MM.1S (cell line): ENCODE data around the gene PMM2.

Source experiments
- DNase-seq: peaks from one replicate; pipeline ENCODE4 v3.0.0-alpha.2; 2015
- H2AFZ ChIP-seq: fragments of 300-600 bp; sonication (generic); 2 replicates; pipeline ENCODE4 v1.6.0; 2016; ENCODE audit warnings: antibody characterized with exemption, low read length
- H3F3A ChIP-seq: fragments of 300-600 bp; sonication (generic); 2 replicates; pipeline ENCODE4 v1.6.1; 2016; ENCODE audit warnings: mild to moderate bottlenecking, antibody characterized with exemption, low read length, moderate library complexity, mixed read lengths; ENCODE audit not compliant: insufficient read depth
- H3K27ac ChIP-seq: fragments of 300-600 bp; sonication (generic); 2 replicates; pipeline ENCODE4 v1.5.1; 2016; ENCODE audit warnings: mild to moderate bottlenecking, low read length
- H3K27me3 ChIP-seq: fragments of 300-600 bp; sonication (generic); replicated peaks from 2 replicates; pipeline ENCODE4 v1.6.0; 2016; ENCODE audit warnings: low read length; ENCODE audit not compliant: insufficient read depth
- H3K36me3 ChIP-seq: fragments of 300-600 bp; sonication (generic); replicated peaks from 2 replicates; pipeline ENCODE4 v1.6.1; 2016; ENCODE audit warnings: mild to moderate bottlenecking, low read length, mixed read lengths; ENCODE audit not compliant: insufficient read depth
- H3K4me1 ChIP-seq: fragments of 300-600 bp; sonication (generic); 2 replicates; pipeline ENCODE4 v1.6.1; 2016; ENCODE audit warnings: low read length, mixed read lengths
- H3K4me2 ChIP-seq: fragments of 300-600 bp; sonication (generic); 2 replicates; pipeline ENCODE4 v1.6.0; 2016; ENCODE audit warnings: low read depth, low read length
- H3K4me3 ChIP-seq: fragments of 300-600 bp; sonication (generic); 2 replicates; pipeline ENCODE4 v1.5.1; 2016; ENCODE audit warnings: low read length, mixed read lengths
- H3K79me2 ChIP-seq: fragments of 300-600 bp; sonication (generic); 2 replicates; pipeline ENCODE4 v1.6.1; 2016; ENCODE audit warnings: mixed run types, low read length, mixed read lengths
- H3K9ac ChIP-seq: fragments of 300-600 bp; sonication (generic); 2 replicates; pipeline ENCODE4 v1.6.1; 2016; ENCODE audit warnings: low read length, mixed read lengths
- H3K9me2 ChIP-seq: fragments of 300-600 bp; sonication (generic); replicated peaks from 2 replicates; pipeline ENCODE4 v1.6.1; 2016; ENCODE audit warnings: mild to moderate bottlenecking, low read length, mixed read lengths; ENCODE audit not compliant: insufficient read depth
- H3K9me3 ChIP-seq: fragments of 300-600 bp; sonication (generic); replicated peaks from 2 replicates; pipeline ENCODE4 v1.6.1; 2016; ENCODE audit warnings: mild to moderate bottlenecking, low read length, mixed read lengths; ENCODE audit not compliant: insufficient read depth
- H4K20me1 ChIP-seq: fragments of 300-600 bp; sonication (generic); 2 replicates; pipeline ENCODE4 v1.6.1; 2016; ENCODE audit warnings: mild to moderate bottlenecking, low read length, moderate library complexity, mixed read lengths; ENCODE audit not compliant: insufficient read depth
- EZH2 ChIP-seq: fragments of 300-600 bp; sonication (generic); optimal IDR thresholded peaks from 2 replicates; pipeline ENCODE3; 2017; ENCODE audit warnings: low read depth, mild to moderate bottlenecking, antibody characterized with exemption, low read length, mixed read lengths
- EZH2phosphoT487 ChIP-seq: fragments of 300-600 bp; sonication (generic); IDR thresholded peaks from 2 replicates; pipeline ENCODE4 v1.6.1; 2018; ENCODE audit warnings: antibody characterized with exemption, low read length
- TF ChIP-seq, protein P1 (sequence below): fragments of 300-600 bp; sonication (generic); IDR thresholded peaks from 2 replicates; pipeline ENCODE4 v1.5.1; 2016; ENCODE audit warnings: antibody characterized with exemption, low read length, mixed read lengths

The PMM2 gene

DNA sequence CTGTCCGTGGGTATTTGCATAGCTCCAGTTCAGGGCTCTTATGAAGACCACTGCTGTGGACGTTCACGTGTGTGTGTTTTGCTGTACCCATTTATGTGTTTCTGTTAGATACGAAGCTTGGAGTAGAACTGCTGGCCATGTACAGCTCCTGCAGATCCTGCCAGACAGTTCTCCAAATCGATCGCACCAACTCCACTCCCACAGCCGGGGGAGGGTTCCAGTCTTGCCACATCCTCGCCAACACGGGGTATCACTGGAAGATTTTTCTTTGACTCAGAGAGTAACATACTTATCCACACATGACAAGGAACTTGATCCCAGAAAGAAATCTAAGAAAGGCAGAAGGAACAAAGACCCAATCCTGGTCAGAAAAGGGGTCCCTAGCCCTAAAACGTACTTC, 37.6 kb upstream of the PMM2 start:
- Histone ChIP-seq H3F3A (no peaks in the 10 kb centered on the region), H3K79me2 (no peaks in the 10 kb centered on the region), H2AFZ (no peak overlapping the region), H3K9me2 (no peaks in the 10 kb centered on the region), H4K20me1 (no peaks in the 10 kb centered on the region), H3K27ac (no peak overlapping the region), H3K36me3 (no peaks in the 10 kb centered on the region), H3K4me1 (no peaks in the 10 kb centered on the region), H3K9ac (no peak overlapping the region), H3K9me3 (no peaks in the 10 kb centered on the region), H3K4me2 (no peak overlapping the region), H3K27me3 (no peaks in the 10 kb centered on the region), H3K4me3 (no peak overlapping the region)
- no peak for DNase-seq
- TF ChIP-seq, protein P1, sequence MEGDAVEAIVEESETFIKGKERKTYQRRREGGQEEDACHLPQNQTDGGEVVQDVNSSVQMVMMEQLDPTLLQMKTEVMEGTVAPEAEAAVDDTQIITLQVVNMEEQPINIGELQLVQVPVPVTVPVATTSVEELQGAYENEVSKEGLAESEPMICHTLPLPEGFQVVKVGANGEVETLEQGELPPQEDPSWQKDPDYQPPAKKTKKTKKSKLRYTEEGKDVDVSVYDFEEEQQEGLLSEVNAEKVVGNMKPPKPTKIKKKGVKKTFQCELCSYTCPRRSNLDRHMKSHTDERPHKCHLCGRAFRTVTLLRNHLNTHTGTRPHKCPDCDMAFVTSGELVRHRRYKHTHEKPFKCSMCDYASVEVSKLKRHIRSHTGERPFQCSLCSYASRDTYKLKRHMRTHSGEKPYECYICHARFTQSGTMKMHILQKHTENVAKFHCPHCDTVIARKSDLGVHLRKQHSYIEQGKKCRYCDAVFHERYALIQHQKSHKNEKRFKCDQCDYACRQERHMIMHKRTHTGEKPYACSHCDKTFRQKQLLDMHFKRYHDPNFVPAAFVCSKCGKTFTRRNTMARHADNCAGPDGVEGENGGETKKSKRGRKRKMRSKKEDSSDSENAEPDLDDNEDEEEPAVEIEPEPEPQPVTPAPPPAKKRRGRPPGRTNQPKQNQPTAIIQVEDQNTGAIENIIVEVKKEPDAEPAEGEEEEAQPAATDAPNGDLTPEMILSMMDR: no peak
- TF ChIP-seq EZH2phosphoT487 (no peak), EZH2 (no peak)

DNA sequence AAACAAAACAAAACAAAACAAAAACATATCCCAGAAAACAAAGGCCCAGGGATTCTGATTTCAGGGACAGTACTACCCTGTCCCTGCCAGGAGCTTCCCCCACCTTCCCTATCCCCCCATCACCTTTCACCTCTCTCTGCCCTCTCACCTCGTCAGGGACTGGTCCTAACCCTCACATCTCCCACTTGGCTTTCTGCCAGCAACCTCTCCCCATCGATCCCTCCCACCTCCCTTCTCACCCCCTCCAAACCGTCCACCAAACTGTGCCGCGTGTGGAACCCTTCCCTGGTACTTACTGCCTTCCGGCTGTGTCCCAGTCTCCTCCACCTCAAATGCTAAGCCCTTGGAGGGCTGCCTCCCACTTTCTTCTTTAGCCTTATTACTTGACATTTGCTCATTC, 36.6 kb upstream of the PMM2 start:
- Histone ChIP-seq H3K79me2 (no peaks in the 10 kb centered on the region), H3K27me3 (no peaks in the 10 kb centered on the region), H3K9me3 (no peaks in the 10 kb centered on the region), H4K20me1 (no peaks in the 10 kb centered on the region), H3K4me3 (no peak overlapping the region), H3K36me3 (no peaks in the 10 kb centered on the region), H2AFZ (no peak overlapping the region), H3K4me1 (no peaks in the 10 kb centered on the region), H3K9me2 (no peaks in the 10 kb centered on the region), H3K4me2 (no peak overlapping the region), H3K27ac (no peak overlapping the region), H3F3A (no peaks in the 10 kb centered on the region), H3K9ac (no peak overlapping the region)
- no peak for TF ChIP-seq EZH2phosphoT487
- TF ChIP-seq, protein P1: no peak
- no peak for TF ChIP-seq EZH2
- DNase-seq: no peak

DNA sequence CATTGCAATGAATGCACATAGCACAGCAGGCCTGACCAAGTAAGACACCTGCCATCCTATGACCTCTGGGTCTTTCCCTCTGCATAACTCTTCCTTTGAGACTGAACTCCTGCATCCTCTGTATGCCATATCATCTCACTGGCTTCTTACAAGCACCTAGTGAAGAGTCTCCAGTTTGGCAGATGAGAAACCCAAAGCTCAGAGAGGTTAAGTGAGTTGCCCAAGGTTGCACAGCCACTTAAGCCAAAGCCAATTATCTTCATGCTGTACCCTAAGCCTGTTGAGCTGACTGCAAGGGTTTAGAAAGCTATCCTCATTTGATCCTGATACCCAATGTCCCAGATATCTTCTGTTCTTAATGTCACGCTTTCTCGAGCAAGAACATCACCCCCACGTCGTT, 35.4 kb upstream of the PMM2 start:
- H4K20me1 ChIP-seq: no peaks in the 10 kb centered on the region
- H3K9me3 ChIP-seq: no peaks in the 10 kb centered on the region
- no peaks in the 10 kb centered on the region for H3K36me3 ChIP-seq
- no peak overlapping the region for H2AFZ ChIP-seq
- no peak overlapping the region for H3K4me3 ChIP-seq
- no peaks in the 10 kb centered on the region for H3K9me2 ChIP-seq
- no peak overlapping the region for H3K4me2 ChIP-seq
- DNase-seq: no peak
- H3K27ac ChIP-seq: no peak overlapping the region
- no peaks in the 10 kb centered on the region for H3K79me2 ChIP-seq
- no peaks in the 10 kb centered on the region for H3F3A ChIP-seq
- H3K27me3 ChIP-seq: no peaks in the 10 kb centered on the region
- H3K4me1 ChIP-seq: no peaks in the 10 kb centered on the region
- no peak overlapping the region for H3K9ac ChIP-seq
- TF ChIP-seq, protein P1: no peak

DNA sequence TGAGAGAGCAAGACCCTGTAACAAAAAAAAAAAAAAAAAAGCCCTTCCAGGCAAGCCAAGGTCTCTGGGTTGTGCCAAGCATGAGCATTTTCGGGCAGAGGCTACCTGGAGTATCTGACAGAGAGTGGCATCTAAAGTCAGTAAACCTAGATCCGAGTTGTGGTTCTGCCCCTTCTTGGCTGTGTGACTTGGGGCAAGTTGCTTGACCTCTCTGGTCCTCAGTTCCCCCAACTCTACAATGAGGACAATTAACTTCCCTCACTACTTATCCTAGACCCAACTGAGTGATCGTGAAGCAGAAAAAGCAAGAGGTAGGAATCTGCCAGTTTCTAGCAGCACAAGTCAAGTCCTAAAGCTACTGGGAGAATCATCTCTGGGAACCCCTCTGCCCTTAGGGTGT, 34.6 kb upstream of the PMM2 start:
- no peaks in the 10 kb centered on the region for H3F3A ChIP-seq
- no peak overlapping the region for H2AFZ ChIP-seq
- H3K4me1 ChIP-seq: no peaks in the 10 kb centered on the region
- H3K9me3 ChIP-seq: no peaks in the 10 kb centered on the region
- no peaks in the 10 kb centered on the region for H3K79me2 ChIP-seq
- no peak overlapping the region for H3K9ac ChIP-seq
- no peak overlapping the region for H3K27ac ChIP-seq
- no peaks in the 10 kb centered on the region for H4K20me1 ChIP-seq
- no peak for DNase-seq
- H3K9me2 ChIP-seq: no peaks in the 10 kb centered on the region
- H3K36me3 ChIP-seq: no peaks in the 10 kb centered on the region
- no peaks in the 10 kb centered on the region for H3K27me3 ChIP-seq
- no peak overlapping the region for H3K4me2 ChIP-seq
- TF ChIP-seq EZH2phosphoT487: no peak
- no peak for TF ChIP-seq EZH2
- TF ChIP-seq, protein P1: no peak
- no peak overlapping the region for H3K4me3 ChIP-seq
